PC-9 (cell line): ENCODE measurements around the gene ANKLE2.

Source experiments
- EZH2 ChIP-seq: fragments of 200-600 bp; sonication (generic); IDR thresholded peaks from 2 replicates; pipeline ENCODE4 v1.8.0; 2017; ENCODE audit warnings: antibody characterized with exemption, low read depth
- TF ChIP-seq, protein P1 (sequence below): fragments of 200-600 bp; sonication (generic); conservative IDR thresholded peaks from 2 replicates; pipeline ENCODE4 v1.6.1; 2017; ENCODE audit warnings: mixed run types, antibody characterized with exemption, mild to moderate bottlenecking, moderate library complexity

DNA sequence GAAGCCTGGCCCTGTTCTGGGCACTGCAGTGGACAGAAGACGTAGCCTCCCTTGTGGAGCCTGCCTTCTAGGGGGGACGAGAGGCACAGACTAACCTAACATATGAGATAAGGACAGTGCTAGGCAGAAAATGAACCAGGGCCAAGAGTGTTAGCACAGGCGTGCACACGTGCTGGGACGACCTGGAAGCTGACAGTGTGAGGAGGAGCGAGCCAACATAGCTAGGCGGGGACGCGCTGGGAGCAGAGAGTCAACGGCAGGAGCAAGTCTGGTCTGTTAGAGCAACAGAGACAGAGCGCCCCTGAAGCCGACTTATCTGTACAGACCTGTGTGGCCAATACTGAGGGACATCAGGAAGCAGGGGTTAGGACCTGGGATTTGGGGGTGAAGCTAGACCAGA, 66.2 kb downstream of the ANKLE2 start:
- TF ChIP-seq, protein P1, sequence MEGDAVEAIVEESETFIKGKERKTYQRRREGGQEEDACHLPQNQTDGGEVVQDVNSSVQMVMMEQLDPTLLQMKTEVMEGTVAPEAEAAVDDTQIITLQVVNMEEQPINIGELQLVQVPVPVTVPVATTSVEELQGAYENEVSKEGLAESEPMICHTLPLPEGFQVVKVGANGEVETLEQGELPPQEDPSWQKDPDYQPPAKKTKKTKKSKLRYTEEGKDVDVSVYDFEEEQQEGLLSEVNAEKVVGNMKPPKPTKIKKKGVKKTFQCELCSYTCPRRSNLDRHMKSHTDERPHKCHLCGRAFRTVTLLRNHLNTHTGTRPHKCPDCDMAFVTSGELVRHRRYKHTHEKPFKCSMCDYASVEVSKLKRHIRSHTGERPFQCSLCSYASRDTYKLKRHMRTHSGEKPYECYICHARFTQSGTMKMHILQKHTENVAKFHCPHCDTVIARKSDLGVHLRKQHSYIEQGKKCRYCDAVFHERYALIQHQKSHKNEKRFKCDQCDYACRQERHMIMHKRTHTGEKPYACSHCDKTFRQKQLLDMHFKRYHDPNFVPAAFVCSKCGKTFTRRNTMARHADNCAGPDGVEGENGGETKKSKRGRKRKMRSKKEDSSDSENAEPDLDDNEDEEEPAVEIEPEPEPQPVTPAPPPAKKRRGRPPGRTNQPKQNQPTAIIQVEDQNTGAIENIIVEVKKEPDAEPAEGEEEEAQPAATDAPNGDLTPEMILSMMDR: no peak
- no peak for TF ChIP-seq EZH2
